Ascending aorta (tissue), 2 donors: ENCODE results near the gene RGS19. TPM values are rescaled to one million over a fixed set of nuclear protein-coding genes. Genes with fewer than 3 reads are reported as not detected.

ENCODE experiments used
- DNase-seq, 2 donors: peaks; one replicate each; pipeline ENCODE4 v3.0.0-alpha.2; 2019; ENCODE audit warnings: low spot score in 2 of 2
- H3K27ac ChIP-seq, 2 donors: fragments of 200-600 bp; sonication (generic); one replicate each; pipeline ENCODE4 v1.5.1; 2016 to 2017; ENCODE audit warnings: mild to moderate bottlenecking in 1 of 2
- H3K27me3 ChIP-seq: fragments of 200-600 bp; sonication (generic); one replicate; pipeline ENCODE4 v1.5.1; 2017
- H3K36me3 ChIP-seq, 2 donors: fragments of 200-600 bp; sonication (generic); one replicate each; pipeline ENCODE4 v1.5.1; 2016
- H3K4me1 ChIP-seq, 2 donors: fragments of 200-600 bp; sonication (generic); one replicate each; pipeline ENCODE4 v1.5.1; 2016 to 2017; ENCODE audit warnings: mild to moderate bottlenecking in 1 of 2
- H3K4me3 ChIP-seq, 2 donors: fragments of 200-600 bp; sonication (generic); one replicate each; pipeline ENCODE4 v1.5.1; 2016 to 2017; ENCODE audit warnings: mild to moderate bottlenecking in 1 of 2
- H3K9me3 ChIP-seq, 2 donors: fragments of 200-600 bp; sonication (generic); one replicate each; pipeline ENCODE4 v1.5.1; 2016
- CTCF ChIP-seq, 3 experiments: fragments of 200-600 bp in 2 of 3; fragments of 450-650 bp in 1 of 3; sonication (generic) in 2 of 3; IDR thresholded peaks; one replicate each; pipeline ENCODE4 v1.5.1; 2016 to 2019; ENCODE audit warnings: antibody characterized with exemption in 3 of 3, mild to moderate bottlenecking in 1 of 3, moderate library complexity in 1 of 3
- intact Hi-C: fragments of 100-400 bp; cut with DNase I; formaldehyde crosslinking; loops from one replicate; pipeline ENCODE4 v1.15.1; 2023
- total RNA-seq: library from RNA; depleted of rRNA; stranded (reverse); fragments of >200 nt; gene quantifications from one replicate; pipeline ENCODE4 v1.1.0, GENCODE V29; 2016

Gene RGS19
- total RNA-seq, 1 donor from 2014 or later = 109 TPM

- H3K4me3 ChIP-seq = no peak overlapping the region
- H3K27ac ChIP-seq = no peak overlapping the region
- no peak for DNase-seq
- peaks cover 10 to 14% of the 10 kb centered on the region in 2 donors for H3K4me1 ChIP-seq
- H3K9me3 ChIP-seq = no peaks in the 10 kb centered on the region
- peaks cover 34 to 43% of the 10 kb centered on the region in 2 donors for H3K36me3 ChIP-seq
- TF ChIP-seq CTCF (IDR thresholded peaks at IDR 0.05) = no peak
- no peaks in the 10 kb centered on the region for H3K27me3 ChIP-seq
- intact Hi-C loops = no loop called here
Observed at GRCh38 chr20:64074184-64074789, 5.0 kb downstream of the RGS19 start.

GRCh38 chr20:64073476-64074183 is 5.7 kb downstream of the RGS19 start:
- intact Hi-C loops = no loop called here
- H3K27ac ChIP-seq = no peak overlapping the region
- H3K4me1 ChIP-seq = peaks cover 4 to 8% of the 10 kb centered on the region in 2 donors
- H3K4me3 ChIP-seq = no peak overlapping the region
- peaks cover 34 to 50% of the 10 kb centered on the region in 2 donors for H3K36me3 ChIP-seq
- TF ChIP-seq CTCF (IDR thresholded peaks at IDR 0.05) = no peak
- no peaks in the 10 kb centered on the region for H3K9me3 ChIP-seq
- no peaks in the 10 kb centered on the region for H3K27me3 ChIP-seq
- DNase-seq = no peak

GRCh38 chr20:64072498-64073063 is 6.7 kb downstream of the RGS19 start:
- TF ChIP-seq CTCF (IDR thresholded peaks at IDR 0.05) = no peak

GRCh38 chr20:64071341-64072332 is 7.7 kb downstream of the RGS19 start:
- H3K27me3 ChIP-seq = no peaks in the 10 kb centered on the region
- no peak for DNase-seq
- H3K27ac ChIP-seq = no peak overlapping the region
- no peak overlapping the region for H3K4me3 ChIP-seq
- TF ChIP-seq CTCF (IDR thresholded peaks at IDR 0.05) = no peak
- intact Hi-C loops = no loop called here
- no peaks in the 10 kb centered on the region for H3K4me1 ChIP-seq
- H3K36me3 ChIP-seq = peaks cover 34 to 51% of the 10 kb centered on the region in 2 donors
- no peaks in the 10 kb centered on the region for H3K9me3 ChIP-seq

More at GRCh38 chr20:64072498-64073063, 6.7 kb downstream of the RGS19 start:
- H3K4me1 ChIP-seq = no peaks in the 10 kb centered on the region
- H3K36me3 ChIP-seq = peaks cover 34 to 51% of the 10 kb centered on the region in 2 donors
- intact Hi-C loops = no loop called here
- no peak for DNase-seq
- H3K27me3 ChIP-seq = no peaks in the 10 kb centered on the region
- no peaks in the 10 kb centered on the region for H3K9me3 ChIP-seq
- H3K27ac ChIP-seq = no peak overlapping the region
- no peak overlapping the region for H3K4me3 ChIP-seq

- intact Hi-C loops = no loop called here
- no peak for DNase-seq
- H3K4me1 ChIP-seq = peaks cover 0 to 4% of the 10 kb centered on the region in 2 donors
- no peak for TF ChIP-seq CTCF (IDR thresholded peaks at IDR 0.05)
- no peaks in the 10 kb centered on the region for H3K27me3 ChIP-seq
- no peaks in the 10 kb centered on the region for H3K9me3 ChIP-seq
- H3K27ac ChIP-seq = no peak overlapping the region
- H3K36me3 ChIP-seq = peaks cover 34 to 51% of the 10 kb centered on the region in 2 donors
- no peak overlapping the region for H3K4me3 ChIP-seq
Observed at GRCh38 chr20:64070244-64070993, 8.9 kb downstream of the RGS19 start.
